GM21360 (cell line): Measurements from ENCODE around the gene RTP5.
"Not testable (repeated sequence)": the region's sequence is repeated elsewhere in the genome, so short reads cannot be mapped to it uniquely, and the experiment has no call there.

Source experiments
- ATAC-seq: cut with Tn5 transposase; IDR thresholded peaks from one replicate; pipeline ENCODE4 v1.9.1; 2021; ENCODE audit warnings: mild to moderate bottlenecking, moderate library complexity; ENCODE audit not compliant: unreplicated experiment

Gene RTP5

DNA sequence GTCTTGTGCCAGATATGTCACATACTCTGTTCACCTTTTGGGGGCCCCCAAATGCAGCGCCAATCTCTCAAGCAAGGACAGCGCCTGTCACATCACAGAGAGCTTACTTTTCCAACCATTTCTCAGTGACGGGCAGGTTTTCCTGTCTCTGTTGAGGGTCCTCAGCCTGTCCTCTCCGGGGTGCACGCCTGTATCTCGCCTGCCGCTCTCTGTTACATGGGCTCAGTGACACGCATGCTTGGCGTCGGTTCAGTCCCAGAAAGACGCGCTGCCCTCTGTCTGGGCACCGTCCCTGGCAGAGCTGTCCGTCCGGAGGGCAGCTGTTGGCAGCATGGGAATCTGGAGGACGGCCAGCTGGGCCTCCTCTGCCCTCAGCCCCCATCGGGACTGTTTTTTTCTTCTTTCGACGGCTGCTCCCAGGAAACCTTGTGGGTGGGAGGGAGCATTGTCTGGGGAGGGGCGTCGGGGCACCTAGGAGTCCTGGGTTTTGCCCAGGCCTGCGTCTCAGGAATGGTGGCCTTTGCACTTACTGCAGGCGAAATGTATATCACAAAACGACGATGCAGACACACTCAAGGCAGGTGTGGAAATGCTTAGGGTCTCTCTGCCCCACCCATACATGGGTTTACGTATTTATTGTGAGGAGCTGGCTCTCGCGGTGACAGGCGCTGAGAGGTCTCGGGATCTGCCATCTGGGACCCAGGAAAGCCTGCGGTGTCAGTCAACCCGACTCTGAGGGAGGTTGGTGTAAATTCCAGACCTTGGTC lies 30.9 kb downstream of the RTP5 start:
- ATAC-seq: no peak

DNA sequence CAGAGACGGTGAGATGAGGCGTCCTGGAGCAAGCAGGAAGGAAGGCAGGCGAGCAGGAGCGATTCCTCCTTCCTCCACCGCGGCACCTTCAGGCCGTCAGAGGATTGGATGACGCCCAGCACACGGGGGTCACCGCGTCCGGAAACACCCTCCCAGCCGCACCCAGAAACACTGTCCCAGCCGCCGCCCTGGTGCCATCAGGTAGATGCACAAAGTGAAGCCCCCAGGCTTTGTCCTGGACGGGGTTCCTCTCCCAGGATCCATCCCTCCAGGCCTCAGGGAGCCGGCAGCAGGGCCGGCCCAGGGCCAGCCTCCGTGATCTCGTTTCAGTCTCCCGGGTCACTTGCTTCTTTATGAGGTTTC lies 31.5 kb downstream of the RTP5 start:
- no peak for ATAC-seq

DNA sequence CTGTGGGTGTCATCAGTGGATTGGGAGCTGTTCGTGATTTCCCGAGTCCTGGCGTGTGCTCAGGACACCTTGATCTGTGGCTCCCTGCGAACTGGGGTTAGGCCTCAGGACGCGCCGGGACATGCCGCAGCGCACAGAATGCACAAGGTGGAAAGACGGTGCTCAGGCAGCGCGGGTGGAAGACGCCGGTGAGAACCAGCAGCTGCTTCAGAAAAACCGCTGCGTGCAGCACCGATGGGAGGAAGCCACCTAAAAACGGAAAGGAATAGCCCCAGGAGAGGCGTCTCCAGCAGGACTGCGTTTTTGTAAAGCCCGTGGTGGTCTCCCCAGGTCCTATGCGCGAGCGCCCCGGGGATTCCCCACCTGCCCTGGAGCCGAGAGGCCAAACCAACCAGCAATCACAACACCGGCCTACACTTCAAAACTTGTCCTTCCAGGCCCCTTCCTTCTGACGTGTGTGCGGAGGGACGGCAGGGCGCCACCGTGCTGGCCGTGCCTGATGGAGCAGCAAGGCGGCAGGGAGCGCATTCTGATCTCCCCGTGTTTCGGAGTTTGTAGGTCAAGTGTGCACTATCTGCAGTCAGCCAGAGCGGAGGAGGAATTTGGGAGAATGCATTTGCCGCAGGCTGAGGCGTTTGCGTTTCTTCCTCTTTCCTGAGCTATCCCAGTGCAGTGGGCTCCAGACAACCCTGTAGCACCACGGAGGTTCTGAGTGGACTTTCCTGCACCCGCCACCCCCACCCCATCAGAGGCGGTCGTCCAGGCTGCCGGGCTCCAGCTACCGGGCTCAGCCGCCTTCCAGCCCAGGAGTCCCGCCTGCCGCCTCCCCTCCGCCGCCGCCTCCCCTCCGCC lies 32.2 kb downstream of the RTP5 start:
- ATAC-seq: no peak

DNA sequence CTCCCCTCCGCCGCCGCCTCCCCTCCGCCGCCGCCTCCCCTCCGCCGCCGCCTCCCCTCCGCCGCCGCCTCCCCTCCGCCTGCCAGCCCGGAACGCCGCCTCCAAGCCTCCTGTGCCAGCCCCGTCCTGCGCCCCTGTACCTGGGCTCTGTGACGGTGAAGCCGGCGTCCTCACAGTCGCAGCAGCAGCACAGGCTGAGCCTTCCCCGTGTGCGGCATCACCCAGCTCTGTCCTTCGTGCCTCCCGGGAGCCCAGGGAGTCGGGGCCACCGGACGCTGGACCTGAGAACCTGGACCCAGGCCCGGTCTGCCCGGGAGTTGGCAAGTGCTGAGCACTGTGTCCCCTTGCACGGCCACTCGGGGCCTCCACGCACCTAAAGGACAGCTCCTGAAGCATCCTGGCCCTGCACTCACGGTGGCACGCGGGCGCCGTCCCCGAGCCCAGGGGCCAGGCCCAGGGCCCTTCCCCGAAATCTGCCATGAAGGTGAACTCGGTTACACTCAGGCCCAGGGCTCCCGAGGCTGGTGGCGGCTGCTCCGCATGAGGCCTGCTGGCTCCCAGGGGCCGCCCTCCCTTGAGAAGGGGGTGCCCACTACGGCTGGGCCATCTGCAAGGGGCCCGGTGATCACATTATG lies 32.9 kb downstream of the RTP5 start:
- ATAC-seq: no peak

DNA sequence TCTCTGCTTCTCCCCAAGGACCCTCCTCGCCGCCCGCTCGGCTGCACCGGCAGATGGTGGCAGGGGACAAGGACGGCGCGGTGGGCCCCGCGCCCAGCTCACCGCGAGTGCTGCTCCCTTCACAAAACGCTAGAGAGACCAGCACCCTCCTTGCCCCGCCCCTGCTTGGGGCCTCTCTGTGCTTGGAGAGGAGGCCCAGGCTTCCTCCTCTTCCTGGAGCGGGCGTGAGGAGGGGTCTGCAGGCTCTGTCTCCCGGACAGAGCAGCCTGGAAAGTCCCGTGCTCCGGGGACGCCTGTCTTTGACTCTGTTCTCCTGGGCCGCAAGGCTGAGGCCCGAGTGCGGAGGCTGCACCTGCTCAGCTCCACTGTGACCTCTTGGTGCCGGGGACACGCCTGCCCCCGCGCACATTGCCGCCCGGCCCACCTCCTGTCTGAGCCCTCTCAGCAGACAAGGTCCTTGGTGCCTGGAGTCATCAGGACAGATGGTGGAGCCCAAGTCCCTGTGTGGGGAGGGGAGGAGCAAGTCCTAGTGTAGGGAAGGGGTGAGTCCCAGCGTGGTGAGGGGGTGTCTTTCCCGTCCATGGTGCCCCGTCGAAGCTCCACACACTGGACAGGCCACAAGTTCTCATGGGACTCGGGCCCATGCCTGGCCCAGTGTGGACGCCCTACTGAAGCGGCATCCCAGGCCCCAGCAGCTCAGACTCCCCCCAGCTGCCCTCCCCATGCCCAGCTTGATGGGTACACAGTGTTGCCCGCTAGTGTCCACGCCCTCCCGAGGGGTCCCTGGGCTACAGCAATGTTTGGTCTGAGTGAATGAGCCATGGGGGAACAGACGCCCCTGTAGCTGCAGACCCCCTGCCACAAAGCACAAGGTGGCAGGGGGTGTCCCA lies 33.8 kb downstream of the RTP5 start:
- no peak for ATAC-seq

DNA sequence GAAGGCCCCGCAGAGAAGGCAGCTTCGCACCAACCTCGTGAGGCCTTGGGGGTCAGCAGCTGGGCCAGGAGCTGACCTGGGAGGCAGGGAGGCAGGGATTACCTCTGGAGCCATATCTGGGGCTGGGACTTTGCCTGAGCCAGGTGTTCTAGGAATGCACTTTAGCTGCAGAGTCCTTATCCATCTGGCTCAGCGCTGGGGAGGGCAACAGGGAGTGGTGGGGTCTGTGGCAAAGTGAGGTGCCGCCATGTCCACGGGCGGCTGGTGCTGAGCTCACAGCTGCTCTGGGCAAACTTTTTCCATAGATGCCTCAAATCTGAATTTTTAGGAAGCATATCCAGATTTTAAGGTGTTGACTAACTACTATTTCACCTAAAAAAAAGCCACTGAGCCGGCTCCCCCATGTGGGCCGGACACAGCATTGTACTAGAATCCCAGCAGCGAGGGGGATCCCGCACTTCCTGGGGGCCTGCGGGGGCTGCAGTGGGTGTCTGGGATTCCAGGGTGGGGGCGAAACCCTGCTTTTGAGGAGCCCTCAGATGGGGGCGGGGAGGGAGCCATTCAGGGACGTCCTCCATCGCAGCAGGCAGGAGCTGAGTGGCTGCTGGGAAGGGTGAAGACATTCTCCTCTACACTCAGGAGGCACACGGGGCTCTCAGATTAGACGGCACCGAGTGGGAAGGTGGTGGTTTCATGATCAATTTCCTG lies 34.6 kb downstream of the RTP5 start:
- ATAC-seq: no peak

DNA sequence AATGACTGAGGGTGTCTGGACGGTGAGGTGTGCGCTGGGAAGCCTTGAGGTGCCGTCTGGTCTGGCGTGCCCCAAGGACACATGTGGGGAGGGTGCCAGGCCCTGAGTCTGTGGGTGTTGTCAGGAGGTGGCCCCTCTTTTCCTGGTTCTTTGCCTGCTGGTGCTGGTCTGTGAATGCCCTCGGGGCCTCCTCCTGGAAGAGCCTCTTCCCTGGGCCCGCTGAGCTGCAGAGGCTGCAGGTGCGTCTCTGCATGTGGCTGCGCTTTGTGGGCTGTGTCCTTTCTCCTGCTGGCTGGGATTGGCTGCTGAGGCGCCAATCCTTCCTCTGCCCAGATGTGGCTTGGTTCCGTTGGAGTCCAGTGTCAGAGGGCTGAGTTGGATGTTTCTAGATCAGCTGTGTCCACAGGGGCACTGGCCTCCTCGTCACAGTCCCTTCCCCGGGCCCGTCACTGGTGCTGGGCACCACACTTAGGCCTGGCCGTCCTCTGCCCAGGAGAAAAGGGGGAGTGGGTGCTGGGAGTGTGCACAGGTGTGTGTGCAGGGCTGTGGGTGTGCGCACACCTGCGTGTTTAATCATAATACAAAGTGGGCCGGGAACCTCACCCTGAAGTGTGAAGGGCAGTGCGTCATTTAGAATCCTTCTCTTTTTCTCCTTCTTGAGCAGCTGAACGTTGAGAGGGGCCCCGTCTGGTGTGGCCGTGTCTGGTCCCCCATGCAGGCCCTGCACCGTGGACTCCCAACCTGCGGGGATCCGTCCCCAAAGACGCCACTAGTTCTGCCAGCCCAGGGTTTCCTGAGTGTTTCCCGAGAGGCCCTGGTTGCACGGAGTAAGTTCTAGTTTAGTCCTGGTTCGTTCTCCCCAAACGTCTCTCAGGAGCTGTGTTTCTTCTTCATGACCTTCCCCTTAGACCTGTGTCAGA lies 35.5 kb downstream of the RTP5 start:
- ATAC-seq: no peak

DNA sequence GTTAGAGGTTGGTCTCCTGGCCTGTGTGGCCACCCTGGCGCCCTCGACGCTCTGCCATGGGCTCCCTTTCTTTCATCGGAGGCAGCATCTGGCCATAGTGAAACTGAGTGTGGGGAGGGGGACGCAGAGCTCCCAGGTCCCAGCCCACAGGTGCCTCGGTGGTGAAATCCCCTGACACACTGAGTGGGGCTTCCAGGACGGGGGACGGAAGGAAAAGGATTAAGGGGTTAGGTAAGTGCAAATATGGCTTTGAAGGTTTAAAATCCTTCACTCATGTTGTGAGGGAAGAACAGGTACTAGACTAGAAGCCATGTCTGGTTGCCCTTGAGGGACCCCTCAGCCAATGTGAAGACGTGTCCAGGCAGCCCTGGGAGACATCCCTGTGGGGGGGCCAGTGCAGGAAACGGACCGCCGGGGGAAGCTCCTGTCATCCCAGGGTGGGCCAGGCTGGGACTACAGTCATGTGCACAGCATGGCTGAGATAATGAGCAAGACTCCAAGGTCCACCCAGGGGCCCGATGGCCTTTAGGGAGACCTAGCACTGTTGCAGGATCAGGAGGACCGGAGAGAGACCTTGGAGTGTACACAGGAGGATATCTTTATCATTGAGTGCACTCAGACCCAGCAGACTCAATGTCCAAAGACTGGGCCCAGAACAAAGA lies 36.3 kb downstream of the RTP5 start:
- no peak for ATAC-seq

DNA sequence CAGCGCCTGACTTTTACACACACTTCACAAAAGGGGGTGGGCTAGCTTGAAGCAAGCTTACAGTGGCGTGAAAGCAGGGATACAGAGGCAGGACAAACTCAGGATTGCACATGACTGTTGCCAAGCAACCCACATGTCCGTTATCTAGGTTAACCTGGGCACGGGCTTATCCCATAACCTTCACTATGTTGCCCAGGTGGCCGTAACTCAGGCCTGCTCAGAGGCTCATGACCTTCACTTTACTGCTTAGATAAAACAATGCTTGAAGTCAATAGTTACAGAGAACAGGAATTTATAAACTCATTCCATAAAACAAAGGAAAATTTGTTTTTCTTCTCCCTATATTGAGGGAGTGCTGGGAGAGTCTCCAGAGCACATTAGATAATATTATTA lies 36.8 kb downstream of the RTP5 start:
- not testable (repeated sequence) for ATAC-seq

DNA sequence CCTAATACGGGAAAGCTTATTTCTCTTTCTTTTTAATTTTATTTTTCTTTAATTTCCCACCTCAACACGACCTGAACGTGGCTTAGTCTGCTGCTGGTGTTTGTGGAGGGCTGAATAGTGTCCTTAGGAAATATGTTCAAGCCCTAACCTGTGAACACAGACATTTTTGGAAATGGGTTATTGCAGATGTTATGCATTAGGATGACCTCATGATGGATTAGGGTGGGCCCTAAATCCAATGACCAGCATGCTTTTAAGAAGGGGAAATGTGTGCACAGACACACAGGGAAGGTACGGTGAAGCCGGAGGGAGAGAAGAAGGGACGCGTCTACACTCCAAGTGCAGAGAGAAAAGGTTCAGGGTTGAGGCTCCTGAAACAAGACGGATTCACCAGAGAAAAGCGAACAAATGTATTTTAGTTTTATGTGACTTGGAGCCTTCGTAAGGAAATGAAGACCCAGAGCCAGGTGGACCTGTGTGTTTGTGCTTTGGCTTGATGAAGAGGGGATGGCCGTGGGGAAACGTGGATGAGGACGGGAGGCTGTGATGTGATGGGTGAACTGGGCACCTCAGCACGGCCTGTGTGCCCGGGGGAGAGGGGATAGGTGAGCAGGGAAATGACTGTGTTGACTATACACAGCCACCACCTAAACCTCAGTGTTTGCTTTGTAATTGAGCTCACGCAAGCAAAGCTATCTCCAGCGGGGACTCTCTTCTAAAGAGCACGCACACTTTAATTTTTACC lies 37.5 kb downstream of the RTP5 start:
- ATAC-seq: no peak

DNA sequence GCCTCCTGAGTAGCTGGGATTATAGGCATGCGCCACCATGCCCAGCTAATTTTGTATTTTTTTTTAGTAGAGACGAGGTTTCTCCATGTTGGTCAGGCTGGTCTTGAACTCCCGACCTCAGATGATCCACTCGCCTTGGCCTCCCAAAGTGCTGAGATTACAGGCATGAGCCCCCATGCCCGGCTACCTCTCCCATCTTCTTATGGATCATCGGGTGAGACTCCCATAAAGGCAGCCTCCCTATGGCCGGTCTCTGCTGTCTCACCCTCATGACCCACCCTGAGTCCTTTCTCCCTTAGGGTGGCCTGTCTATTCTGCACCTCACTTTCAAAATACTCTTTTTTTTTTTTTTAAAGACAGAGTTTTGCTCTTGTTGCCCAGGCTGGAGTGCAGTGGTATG lies 38.3 kb downstream of the RTP5 start:
- ATAC-seq: not testable (repeated sequence)

DNA sequence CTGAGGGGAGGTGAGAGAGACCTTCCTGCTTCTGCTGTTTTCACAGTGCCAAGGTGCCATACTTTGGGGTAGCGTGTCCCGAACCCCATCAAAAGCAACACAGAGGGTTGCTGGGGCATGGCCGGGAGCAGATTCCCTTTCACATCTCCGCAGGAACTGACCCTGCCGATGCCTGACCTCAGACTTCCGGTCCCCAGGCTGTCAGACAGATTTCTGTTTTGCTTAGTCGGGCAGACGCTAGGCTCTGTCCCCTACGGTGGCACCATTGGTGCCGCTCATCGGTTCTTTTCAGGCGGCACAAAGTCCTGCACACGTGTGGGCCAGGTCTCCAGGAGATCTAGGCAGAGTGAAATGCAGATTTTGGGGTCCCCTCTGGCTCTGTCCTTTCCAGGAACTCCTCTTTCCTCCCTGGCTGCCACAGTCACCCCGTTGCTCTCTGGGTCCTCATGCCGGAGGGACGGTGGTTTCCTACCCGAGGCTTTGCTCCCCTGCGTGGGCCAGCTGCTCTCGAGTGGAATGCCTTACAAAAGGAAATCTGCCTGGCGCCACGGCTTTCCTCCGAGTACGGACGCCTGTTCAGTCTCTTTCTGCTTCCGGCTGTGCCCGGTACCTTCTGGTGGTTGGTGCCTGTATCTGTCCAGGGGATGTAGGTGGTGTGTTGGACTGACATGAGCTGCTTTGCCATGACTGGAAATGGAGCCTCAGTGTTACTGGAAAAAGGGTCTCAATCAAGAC lies 39.3 kb downstream of the RTP5 start:
- ATAC-seq: no peak

DNA sequence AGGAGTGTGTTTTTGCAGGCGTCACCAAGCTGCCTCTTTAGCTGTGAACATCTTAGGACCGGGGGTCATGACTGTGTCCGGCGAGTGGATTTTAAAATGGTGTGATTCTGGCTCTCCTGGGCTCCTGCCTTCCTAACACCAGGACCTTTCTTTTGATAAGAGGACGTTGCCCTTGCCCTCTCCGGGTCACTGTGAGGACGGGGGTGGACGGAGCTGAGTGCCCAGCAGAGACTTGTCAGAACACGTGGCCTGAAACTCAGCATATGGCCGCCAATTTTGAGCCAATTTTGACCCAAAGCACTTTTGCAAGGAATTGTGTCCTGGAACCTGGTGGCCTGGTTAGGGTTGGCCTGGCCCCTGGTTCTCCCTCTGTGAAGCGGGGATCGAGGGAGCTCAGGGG lies 40.2 kb downstream of the RTP5 start:
- no peak for ATAC-seq

DNA sequence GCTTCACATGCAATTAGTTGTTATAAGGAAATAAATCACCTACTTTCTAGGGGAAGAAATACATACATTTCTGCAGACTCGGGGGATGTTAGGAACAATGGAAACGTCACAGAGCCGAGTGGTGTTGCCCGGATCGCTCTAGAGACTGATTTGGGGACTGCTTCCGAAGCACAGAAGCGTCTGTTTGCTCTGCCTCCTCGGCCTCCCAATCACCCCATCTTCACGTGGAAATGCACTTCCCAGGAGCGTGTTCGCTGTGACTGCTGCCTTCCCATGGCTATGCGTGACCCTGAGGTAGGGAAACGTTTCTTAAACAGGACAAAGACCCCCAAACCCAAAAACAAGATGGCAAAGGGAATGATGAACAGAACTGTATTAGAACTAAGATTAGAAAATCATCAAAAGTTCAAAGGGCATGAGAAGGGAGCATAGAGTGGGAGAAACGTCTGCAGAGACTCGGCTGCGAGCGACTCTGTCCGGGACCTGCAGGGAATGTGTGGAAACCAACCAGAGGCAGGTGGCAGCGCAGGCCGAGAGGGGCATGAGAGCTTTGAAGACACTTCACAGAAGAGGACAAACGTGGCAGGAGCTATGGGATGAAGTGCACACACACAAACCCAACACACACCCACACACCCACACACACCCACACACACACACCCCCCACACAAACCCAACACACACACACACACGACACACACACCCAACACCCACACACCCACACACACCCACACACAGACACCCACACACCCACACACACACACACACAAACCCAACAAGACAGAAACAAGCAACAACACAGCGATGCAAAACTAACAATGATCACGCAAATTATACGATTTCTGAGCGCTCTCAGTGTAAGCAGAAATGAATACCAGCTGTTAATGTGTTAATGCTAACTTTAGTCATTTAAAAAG lies 41.3 kb downstream of the RTP5 start:
- ATAC-seq: no peak

DNA sequence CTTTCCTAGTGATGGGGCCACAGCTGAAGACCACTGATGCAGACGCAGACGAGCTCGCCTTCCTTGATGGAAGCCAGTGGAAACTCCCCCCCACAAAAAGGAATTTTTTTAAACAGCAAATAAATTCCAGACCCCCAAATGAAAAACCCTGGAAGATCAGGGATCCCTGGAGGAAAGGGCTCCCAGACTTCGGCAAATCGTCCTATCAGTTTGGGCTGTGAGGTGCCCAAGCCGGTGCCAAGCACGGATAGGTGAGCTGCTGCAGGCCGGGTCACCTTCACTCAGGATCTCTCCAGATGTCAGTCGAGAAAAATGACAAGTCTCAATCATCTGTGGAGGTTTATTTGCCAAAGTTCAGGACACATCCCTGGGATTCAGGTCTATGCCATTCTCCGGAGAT lies 42.0 kb downstream of the RTP5 start:
- ATAC-seq: no peak

DNA sequence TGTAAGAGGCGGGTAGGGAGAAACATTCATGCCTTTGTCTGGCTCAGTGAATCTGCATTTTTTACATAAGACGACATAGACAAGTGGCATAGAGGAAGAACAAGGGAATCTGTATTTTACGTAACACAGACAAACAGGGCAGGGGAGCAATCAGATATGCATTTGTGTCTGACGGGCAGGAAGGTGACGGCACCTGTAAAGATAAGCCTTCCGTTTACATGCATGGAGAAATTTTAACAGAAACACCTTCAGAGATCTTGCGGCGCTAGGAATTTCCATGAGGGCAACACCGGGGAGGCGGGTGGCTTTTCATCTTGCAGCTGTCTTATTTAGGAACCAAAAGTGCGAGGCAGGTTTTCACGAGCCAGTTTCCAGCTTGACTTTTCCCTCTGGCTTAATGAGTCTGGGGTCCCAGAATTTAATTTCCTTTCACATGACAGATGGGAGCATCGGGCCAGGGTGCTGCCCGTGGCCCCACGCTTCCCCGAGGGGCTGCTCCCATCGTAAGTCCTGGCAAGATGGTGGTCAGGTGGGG lies 42.6 kb downstream of the RTP5 start:
- ATAC-seq: no peak
